CD4-positive, alpha-beta T cell treated with Interleukin-2 at 100 ng/mL for 4 hours (primary cell): ENCODE measurements around the gene NPHP4.

Source experiments
- DNase-seq: peaks from one replicate; pipeline ENCODE4 v3.0.0-alpha.2; 2020; ENCODE audit warnings: low spot score

The NPHP4 gene

DNA sequence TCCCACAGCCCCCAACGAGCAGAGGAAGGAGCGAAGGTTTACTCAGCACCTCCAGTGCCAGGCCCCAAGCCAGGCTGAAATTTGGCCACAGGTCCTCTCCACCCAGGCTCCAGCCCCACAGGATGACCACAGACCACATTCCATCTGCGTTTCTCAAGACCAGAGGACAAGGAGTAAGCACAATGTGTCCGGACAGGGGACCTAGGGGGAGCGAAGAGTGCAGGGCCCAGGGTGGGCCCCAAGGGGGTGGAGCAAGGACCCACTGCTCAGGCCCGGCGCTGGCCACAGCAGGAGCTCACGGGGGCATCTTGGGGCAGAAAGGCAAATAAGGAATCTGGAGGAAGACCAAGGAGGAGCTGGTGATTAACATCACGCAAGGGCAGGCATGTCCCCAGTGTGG lies 100.5 kb downstream of the NPHP4 start:
- no peak for DNase-seq

DNA sequence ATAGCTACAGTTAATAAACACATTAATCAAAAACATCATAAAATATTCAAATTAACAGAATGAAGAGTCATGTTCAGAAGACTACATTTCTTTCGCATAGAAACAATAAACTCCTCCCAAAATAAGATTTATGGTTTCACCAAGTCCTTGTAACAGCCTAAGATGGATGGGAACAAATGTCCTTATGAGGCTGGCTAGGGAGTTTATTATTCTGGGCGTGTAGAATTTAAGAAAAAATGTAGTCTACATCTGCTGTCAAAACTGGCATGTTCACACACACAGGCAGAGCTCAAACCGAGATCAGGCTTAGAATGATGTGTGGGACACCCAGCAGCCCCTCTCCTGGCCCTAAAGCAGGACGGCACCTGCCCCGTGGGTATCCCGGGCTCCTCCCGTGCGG lies 101.1 kb downstream of the NPHP4 start:
- DNase-seq: no peak

DNA sequence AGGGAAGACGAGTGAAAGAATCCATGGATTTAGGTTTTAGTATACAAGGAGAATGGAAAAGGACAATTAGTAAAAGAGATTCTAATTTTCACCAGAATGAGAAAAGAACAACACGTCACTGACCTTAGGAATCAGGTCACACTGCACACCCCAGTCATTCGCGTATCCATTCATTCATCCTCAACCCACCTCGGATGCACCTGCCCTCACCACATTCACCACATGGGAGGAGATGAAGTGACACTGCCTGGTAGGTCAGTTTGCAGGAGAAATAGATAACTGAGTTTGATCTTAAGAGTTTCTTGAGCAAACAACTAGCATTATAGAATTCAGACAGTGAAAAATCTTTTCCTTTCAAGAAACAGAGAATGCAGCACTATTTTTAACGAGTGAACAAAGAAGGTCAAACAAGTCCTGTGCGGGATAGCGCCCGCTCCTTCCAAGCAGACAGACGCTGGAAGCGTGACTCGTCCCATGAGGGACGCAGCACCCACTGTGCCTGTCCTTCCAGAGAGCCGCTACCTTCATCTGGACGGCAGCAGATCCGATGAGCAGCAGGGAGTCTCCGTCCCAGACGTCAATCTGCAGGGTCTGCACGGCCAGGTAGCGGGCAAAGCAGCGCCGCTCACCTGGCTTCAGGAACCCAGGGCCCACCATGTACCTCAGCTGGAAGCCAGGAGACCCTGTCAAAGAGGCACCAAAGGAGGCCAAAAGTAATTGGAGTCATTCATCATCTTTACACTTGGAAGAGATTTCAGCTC lies 101.7 kb downstream of the NPHP4 start:
- DNase-seq: no peak

DNA sequence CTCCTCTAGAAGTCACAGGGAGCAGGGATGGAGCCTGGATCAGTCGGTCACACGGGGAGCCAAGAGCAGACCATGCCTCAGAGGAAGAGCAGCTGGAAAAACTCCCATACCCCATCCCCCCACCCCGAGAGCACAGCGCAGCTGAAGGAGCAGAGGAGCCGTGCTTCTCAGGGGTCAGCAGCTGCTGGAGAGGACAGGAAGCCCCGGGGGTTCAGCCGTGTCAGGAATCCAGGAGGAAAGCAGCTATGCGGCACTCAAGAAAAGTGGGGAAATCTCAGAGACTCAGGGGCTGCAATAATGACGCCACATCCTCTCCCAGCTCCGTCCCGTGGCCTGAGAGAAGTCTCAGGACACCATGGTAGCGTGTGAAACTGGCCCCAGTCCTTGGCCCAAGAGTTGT lies 102.3 kb downstream of the NPHP4 start:
- DNase-seq: no peak

DNA sequence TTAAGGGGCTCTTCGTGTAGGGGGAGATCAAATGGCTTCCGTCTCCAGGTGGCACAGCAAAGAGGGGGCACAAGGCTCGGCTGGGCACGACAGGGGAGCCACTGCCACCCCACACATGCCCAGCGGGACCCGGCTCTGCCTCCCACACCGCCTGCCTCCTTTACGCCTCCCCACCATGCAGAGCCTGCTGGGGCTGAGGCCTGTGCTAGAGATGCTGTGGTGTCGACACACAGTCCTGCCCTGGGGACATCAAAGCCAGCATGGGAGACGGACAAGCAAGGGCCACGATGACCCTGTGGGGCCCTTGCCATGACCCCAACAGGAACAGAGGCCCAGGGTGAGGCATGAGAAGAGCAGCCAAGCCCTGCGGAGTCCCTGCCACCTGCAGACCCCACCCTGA lies 102.8 kb downstream of the NPHP4 start:
- no peak for DNase-seq

DNA sequence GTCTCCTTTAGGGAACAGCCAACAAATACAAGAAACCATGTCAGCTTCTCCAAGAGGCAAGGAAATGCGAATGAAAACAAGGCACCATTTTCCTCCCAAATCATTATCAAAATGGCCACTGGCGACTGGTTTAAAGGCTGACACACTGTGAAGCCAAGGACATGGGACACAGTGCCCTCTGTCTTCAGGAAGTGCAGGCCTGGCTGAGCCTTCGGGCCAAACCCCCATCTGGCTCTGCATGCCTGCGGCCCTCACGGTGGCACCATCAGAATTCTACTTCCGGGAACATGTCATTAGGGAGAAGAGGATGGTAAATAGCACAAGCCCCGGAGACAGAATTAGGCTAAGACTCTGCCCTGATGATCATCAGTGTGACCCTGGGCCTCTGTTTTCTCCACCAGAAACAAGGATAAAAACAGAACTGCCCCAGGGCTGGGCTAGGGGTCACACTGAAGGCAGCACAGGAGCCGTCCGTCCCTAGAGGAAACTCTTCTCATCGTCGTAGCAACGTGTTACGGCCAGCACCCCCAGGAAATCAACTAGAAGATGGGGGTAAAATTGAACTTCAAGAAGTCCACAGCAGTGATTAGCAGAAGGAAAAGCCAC lies 103.5 kb downstream of the NPHP4 start:
- no peak for DNase-seq

DNA sequence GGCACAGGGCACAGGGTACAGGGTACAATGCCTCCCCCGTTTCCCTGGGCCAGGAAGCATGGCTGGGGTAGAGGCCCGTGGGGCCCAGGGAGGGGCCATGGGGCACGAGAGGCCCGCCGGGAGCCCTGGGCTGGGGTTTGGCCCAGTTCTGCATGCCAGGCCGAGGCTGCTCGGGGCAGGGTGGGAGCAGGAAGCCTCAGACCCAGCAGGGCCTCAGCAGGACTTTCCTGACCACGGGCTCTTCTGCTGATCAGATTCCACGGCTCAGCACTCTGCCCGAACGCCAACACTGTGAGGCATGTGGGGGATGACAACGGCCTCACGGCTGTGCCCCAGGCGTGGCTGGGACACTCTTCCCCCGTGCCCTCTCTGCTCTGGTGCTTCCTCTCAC lies 104.3 kb downstream of the NPHP4 start:
- no peak for DNase-seq

DNA sequence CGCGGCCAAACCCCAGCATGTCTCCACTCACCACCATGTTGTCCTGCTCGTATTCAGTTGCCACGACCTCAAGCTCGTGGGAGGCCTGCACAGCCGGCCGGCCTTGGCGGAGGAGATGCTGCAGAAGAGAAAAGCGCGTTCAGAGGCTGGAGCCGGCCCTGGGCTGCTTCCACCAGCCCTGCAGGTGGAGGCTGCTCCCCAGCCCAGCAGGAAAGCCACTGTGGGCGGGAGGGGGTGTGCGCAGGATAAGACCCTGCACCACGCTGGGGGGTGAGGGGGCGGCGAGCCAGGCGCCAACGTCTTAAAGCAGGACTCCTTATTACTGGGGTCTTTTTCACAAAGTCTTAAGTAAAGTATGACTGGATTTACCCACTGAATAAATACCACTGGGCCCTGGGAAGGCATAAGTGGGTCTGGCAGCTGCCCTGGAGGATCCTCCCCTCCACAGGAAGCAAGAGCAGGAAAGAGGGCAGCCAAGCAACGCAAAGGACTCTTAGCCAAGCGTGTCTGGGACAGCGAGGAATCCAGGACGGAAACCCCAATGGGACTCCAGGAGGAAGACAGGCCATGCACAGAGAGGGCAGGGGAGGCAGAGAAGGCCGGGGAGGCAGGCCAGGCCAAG lies 104.8 kb downstream of the NPHP4 start:
- no peak for DNase-seq

DNA sequence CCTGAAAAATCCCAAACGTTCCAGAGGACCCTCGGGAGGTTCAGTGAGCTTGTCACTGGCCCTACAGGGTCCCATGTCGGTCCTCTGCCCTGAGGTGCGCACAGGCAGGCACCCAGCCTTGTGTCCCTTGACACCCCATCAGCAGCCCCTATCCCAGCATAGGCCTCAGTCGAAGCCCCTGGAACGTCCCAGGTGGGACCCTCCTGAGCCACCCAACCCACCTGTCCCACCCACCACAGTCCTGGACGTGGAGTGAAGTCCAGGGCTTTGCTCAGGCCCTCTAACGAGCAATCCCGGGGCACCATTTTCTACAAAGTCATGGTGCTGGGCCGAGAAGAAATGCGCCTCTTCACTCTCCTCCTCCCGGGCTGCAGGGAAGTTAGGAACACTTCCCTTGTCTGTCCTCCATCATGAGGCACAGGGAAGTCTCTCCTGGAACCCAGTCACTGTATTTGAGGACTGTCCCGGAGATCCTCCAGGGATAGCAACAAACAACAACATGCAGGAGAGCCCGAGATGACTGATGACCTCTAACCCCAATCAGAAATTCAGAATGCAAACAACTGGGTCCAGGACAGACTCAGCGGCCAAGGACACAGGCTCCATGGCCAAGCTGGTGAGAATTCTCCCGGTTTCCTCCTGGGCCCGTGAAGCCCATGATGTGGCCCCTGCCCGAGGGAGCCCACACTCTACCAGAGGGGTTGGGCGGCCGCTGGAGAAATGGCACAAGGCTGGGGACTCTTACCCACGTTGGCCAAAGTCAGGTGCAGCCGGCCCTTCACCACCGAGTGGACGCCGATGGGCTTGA lies 105.5 kb downstream of the NPHP4 start:
- DNase-seq: no peak

DNA sequence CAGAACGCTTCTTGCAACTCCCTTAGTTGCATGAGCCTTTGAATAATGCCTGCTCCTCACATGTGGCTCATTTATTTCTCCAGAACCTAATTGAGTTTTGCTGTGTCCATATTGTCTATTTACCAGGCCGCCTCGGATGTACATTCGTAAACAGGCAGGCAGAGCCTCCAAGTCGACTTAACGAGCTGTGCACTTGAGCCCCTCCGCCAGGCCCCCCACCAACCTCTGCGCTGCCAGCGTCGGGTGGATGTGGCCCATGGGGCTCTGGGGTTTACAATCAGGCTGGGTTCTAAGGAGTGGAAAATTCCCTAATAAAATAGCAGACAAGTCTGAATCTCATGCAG lies 106.1 kb downstream of the NPHP4 start:
- no peak for DNase-seq

DNA sequence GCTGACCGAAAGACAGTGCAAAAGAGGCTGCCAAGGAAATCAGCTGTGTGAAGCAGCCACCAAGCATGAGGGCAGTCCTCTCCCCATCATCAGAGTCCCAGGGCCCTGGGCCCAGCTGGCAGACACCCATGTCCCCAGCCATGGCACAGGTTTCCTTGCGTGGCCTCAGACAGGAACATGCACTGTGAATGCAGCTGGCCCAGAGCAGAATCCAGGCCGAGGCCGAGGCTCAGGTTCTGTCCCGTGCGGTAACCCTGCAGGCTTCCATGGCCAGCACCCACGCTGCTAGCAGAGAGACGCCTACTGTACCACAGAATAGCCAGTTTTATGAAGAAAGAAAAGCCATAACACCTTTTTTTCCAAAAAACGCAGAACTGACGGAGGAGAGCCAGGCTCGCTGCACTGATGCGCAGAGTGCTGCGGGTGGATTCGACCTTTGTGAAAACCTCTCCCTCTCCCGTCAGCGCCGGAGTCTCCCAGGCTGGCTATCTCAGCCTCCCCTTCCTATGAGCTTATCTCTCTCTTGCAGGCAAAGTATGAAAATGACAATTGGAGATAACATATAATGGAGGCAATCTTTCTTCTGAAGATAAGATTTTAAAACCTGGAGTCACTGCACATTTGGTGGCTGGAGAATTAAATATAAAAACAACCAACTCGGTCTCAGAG lies 106.6 kb downstream of the NPHP4 start:
- no peak for DNase-seq

DNA sequence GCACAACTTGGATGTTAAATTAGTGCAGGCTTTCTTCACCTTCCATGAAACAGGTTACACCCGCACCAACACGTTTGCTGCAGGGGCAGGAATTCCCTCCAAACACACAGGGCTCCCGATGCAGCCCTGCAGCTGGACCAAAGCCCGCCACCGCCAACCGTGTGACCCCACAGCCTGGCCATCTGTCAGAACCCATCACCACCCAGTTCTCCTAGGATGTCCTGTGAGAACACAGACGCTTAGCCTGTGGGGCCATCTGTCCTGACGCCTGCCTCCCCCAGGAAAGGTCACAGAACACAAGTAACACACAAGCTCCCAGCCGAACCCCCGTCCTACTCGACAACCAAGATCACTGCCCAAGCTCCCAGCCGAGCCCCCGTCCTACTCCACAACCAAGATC lies 108.1 kb downstream of the NPHP4 start:
- no peak for DNase-seq

DNA sequence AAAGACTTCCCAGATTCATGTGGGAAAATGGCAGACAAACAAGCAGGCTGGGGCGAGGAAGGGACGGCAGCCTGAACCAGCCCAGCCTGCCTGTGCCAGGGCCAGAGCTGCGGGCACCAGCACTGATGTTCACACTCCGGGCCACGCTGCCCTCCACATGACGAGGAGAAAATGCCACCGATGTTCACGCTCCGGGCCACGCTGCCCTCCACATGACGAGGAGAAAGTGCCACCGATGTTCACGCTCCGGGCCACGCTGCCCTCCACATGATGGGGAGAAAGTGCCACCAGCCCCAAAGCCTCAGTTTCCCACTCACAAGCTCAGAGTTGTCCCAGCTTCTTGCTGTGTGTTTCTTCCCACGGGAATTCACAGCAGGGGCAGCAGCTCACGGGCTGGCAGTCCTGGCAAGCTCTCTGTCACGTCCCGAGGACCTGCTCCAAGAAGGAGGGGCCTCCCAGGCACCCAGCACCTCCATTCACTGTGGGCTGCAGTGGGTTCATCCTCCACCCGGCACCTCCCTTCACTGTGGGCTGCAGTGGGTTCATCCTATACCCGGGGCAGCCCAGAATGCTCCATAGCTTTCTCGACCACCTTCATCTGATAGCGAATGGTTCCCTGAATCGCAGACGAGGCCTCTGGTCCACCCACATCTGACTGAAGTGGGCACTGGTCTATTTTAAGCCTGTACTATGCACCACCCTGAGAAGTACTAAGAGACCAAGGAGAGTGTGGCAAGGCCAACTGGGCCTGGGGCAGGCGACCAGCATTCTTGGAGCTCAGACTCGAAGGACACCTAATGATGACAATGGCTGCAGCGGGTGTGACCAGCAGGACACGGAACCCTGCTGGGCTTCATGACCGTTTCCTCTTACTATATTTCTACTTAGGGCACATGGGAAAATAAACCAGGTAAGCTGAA lies 108.8 kb downstream of the NPHP4 start:
- DNase-seq: no peak

DNA sequence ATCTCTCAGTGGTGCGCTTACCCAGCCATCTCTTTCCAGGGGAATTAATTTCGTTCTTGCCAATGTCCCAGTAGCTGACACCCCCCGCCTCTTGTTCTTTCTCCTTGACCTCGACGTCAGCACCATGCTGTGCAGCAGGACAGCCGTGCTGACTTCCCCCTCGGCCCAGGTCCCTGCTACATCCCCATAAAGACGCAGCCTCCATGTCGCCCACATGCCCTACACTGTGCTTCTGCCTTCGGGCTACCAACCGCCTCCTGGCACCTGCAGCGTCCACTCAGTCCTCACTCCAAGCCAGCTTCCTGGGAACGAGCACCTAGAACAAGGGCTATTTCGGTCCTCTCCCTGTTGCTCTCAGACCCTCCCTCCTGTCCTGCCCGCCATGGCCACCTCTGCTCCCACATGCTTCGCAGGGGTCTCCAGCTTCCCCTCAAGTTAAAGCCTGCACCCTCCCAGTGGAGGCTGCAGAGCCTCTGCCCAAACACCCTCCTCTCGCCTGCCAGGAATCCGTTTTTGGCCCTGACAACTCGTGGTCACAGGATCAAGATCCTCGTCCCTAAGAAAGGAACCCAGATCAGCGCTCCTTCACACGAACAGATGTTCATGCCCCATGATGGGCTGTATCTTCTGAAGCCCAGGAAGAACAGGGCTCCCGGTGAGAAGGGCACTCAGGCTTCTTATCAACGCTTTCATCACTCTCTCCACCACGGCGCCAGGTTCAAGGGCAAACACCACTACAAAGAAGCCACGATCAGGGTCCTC lies 109.7 kb downstream of the NPHP4 start:
- no peak for DNase-seq

DNA sequence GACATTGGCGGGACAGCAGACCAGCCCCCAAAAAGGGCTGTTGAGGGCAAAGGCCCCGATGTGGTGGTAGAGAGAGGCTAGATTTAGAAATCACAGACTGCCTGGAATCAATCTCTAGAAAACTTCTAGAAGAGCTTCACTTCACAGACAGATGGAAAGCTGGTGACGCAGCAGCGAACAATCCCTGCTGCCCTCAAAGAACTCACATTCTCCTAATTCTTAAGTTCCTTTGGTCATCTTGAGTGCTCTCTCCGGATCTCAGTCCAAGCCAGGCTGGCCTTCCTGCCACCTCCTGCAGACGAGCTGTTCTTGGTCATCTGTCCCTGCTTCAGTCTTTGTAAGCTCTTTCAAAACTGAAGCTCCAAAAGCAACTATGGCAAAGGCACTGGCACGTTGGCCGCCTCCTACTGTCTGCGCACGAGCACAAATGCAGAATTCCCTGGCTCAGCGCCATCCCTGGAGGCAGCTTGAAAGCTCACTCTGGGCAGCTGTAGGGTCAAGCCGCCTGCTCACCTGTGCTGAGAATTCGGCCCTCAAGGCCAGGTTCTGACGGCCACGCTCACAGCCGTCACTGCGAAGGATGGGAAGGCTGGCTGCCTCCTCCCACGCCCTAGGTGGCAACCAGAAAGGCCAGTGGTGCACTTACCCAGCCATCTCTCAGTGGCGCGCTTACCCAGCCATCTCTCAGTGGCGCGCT lies 110.6 kb downstream of the NPHP4 start:
- no peak for DNase-seq

DNA sequence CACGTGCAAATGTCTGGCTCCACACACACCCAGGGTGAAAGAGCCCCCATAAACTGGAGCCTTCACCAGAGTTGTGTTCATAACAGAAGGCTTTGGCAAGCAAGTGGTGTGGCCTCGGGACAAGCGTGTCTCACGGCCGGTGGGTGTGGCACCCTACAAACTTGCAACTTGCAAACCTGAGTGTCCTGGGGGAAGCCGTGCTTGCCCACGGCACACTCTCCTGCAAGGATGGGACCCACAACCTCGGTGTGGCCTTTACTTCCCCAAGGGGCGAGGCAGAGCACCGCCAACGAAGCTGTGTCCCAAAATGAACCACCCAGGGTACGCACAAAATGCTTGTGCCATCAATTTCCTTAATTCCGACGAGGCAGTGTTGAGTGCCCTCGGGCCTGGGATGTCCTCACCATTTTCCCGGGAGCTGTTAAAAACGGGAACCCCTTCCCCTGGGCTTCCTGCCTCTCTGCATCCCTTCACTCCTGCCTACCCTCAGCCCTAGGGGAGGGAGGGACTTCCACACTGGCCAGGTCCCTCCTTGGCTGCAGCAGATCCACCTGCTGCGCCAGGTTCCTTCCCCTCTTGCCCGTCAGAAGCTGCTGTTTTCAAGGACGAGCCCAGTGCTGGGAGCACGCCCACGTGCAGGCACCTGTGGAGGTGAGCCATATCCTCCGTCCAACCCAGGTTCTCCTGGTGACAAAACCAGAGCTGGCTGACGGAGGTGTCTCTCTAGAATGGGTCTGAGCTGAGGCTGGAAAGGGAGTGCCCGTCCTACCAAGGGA lies 111.4 kb downstream of the NPHP4 start:
- DNase-seq: no peak

DNA sequence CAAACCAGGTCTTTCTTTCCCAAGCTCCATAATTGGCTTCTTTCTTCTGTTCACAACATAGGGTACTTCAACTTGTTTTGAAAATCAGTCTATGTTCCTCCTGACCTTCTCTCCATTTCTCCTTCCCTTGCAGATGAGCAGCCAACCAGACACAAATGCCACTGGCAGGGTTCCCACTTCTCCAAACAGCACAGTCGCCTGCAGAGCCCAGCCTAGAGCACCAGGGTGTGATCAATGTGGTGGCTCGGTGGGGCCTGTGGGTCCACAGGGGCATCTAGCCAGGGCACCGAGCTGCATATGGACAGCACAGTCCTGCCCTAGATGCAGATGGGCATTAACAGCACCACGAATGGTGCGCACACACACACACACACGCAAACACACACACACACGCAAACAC lies 112.8 kb downstream of the NPHP4 start:
- DNase-seq: no peak

DNA sequence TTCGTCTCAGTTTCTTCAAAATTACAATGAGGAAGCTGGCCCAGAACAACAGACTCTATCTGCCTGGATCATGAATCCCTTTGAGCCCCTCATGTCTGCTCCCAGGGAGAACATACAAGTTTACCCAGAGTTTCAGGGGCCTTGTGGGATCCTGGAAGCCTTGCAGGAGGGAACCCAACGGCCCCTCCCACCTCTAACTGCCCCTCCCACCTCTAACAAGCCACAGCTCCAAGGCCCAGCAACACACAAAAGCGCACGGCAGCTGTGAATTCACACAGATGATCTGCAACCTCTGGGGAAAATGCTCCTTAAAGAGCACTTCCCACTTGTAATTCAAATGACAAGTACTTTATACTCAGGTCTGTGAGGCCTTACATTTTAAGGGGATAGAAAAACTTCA lies 113.3 kb downstream of the NPHP4 start:
- no peak for DNase-seq
